Activated B cell treated with CpG ODN at 0.5 μM for 24 hours (primary cell): ENCODE data around the gene IPO11. TPM values are rescaled to one million over a fixed set of nuclear protein-coding genes. Genes with fewer than 3 reads are reported as not detected.
"Not testable (repeated sequence)": the region's sequence is repeated elsewhere in the genome, so short reads cannot be mapped to it uniquely, and the experiment has no call there.

ENCODE experiments used
- ATAC-seq: fragments of 200-7000 bp; cut with Tn5 transposase; one replicate; pipeline ENCODE4 v1.10.0; 2021; ENCODE audit warnings: low read depth, mild to moderate bottlenecking, moderate library complexity
- CTCF ChIA-PET: fragments of 350-600 bp; sonication (Branson Sonifier 250); formaldehyde crosslinking; loops from one replicate; lab custom pipeline; 2021; ENCODE audit warnings: antibody characterized with exemption; lab: Charles Lee
- POLR2A ChIA-PET: fragments of 350-600 bp; sonication (Branson Sonifier 250); formaldehyde crosslinking; loops from one replicate; lab custom pipeline; 2021; ENCODE audit warnings: antibody characterized with exemption; lab: Charles Lee
- DNase-seq: peaks from one replicate; pipeline ENCODE4 v3.0.0; 2022
- H3K27ac Mint-ChIP-seq: one replicate; pipeline ENCODE4 v1.8.0; 2020; ENCODE audit warnings: mixed read lengths
- H3K27me3 Mint-ChIP-seq: one replicate; pipeline ENCODE4 v1.8.0; 2021; ENCODE audit warnings: mixed read lengths
- H3K36me3 Mint-ChIP-seq: one replicate; pipeline ENCODE4 v1.8.0; 2021; ENCODE audit warnings: low read depth, mixed read lengths
- H3K4me1 Mint-ChIP-seq: one replicate; pipeline ENCODE4 v1.8.0; 2021; ENCODE audit warnings: mixed read lengths
- H3K4me3 Mint-ChIP-seq: one replicate; pipeline ENCODE4 v1.8.0; 2020; ENCODE audit warnings: mild to moderate bottlenecking, mixed read lengths
- H3K9me3 Mint-ChIP-seq: one replicate; pipeline ENCODE4 v1.8.0; 2020; ENCODE audit warnings: mixed read lengths
- CTCF ChIP-seq: fragments of 200-600 bp; IDR thresholded peaks from one replicate; pipeline ENCODE4 v1.8.0; 2022; ENCODE audit warnings: antibody characterized with exemption, mild to moderate bottlenecking
- intact Hi-C: fragments of 100-400 bp; cut with micrococcal nuclease; formaldehyde crosslinking; loops from one replicate; pipeline ENCODE4 v1.15.1; 2024
- total RNA-seq: library from RNA; stranded (reverse); gene quantifications from 2 replicates; pipeline ENCODE4 v1.2.3, GENCODE V29; 2022

IPO11 gene
- total RNA-seq, 1 donor from 2014 or later: 32.9 TPM

- ATAC-seq: no peak
- Mint-ChIP-seq H3K4me3 (no peak overlapping the region), H3K27me3 (no peaks in the 10 kb centered on the region), H3K36me3 (no peaks in the 10 kb centered on the region), H3K27ac (no peak overlapping the region), H3K4me1 (no peaks in the 10 kb centered on the region), H3K9me3 (peaks cover 2% of the 10 kb centered on the region)
- no peak for DNase-seq
- intact Hi-C loops: no loop called here
- TF ChIP-seq CTCF: no peak
- CTCF ChIA-PET: no interaction called here
- POLR2A ChIA-PET: no interaction called here
These were observed 248.6 kb downstream of the IPO11 start for GRCh38 chr5:62661126-62661525.

- H3K27ac Mint-ChIP-seq: no peak overlapping the region
- no peaks in the 10 kb centered on the region for H3K4me1 Mint-ChIP-seq
- intact Hi-C loops: no loop called here
- ChIA-PET POLR2A (no interaction called here), CTCF (no interaction called here)
- peaks cover 2% of the 10 kb centered on the region for H3K9me3 Mint-ChIP-seq
- H3K36me3 Mint-ChIP-seq: no peaks in the 10 kb centered on the region
- ATAC-seq (no peak), DNase-seq (no peak)
- no peaks in the 10 kb centered on the region for H3K27me3 Mint-ChIP-seq
- no peak overlapping the region for H3K4me3 Mint-ChIP-seq
- no peak for TF ChIP-seq CTCF
These were observed 250.0 kb downstream of the IPO11 start for GRCh38 chr5:62662521-62662920.

DNA sequence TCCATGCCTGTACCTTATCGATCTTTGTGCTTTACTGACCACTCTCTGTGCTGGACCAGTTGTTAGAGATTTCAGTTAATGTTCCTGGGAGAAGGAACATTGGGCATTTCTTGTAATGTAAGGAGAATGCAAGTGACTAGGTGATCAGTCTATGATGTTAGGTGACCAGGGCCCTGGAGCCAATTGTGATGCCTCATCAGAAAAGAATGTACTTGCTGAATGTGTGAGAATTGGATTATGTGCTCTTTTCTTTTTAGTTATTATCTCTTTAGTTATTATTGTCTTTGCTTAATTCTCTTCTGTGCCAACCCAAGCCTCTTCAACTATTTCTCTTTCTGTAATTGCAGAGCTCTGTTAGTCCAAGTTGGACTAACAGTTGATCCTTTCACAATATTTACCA, 258.9 kb downstream of the IPO11 start:
- DNase-seq (no peak), ATAC-seq (no peak)
- Mint-ChIP-seq H3K4me1 (no peaks in the 10 kb centered on the region), H3K27ac (no peak overlapping the region), H3K4me3 (no peak overlapping the region), H3K27me3 (no peaks in the 10 kb centered on the region), H3K9me3 (peaks cover 5% of the 10 kb centered on the region), H3K36me3 (no peaks in the 10 kb centered on the region)
- ChIA-PET POLR2A (no interaction called here), CTCF (no interaction called here)
- intact Hi-C loops: no loop called here
- TF ChIP-seq CTCF: no peak

DNA sequence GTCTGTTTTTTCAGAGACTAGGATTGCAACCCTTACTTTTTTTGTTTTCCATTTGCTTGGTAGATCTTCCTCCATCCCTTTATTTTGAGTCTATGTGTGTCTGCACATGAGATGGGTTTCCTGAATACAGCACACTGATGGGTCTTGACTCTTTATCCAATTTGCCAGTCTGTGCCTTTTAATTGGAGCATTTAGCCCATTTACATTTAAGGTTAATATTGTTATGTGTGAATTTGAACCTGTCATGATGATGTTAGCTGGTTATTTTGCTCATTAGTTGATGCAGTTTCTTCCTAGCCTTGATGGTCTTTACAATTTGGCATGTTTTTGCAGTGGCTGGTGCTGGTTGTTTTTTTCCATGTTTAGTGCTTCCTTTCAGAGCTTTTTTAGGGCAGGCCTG, 264.0 kb downstream of the IPO11 start:
- CTCF ChIA-PET, ATAC-seq, H3K4me3 Mint-ChIP-seq, H3K27ac Mint-ChIP-seq, H3K36me3 Mint-ChIP-seq, intact Hi-C loops, POLR2A ChIA-PET, H3K9me3 Mint-ChIP-seq, H3K4me1 Mint-ChIP-seq, DNase-seq, H3K27me3 Mint-ChIP-seq: not testable (repeated sequence)

Other genes starting within 250 kb of the IPO11 start
- 42.6 and 45.9 TPM in 2 replicates for gene KIF2A, start 106.6 kb upstream of the IPO11 start, total RNA-seq
- 28.2 and 28.7 TPM in 2 replicates for gene DIMT1, start 8.9 kb upstream of the IPO11 start, total RNA-seq
- gene LRRC70, start 166.1 kb downstream of the IPO11 start, total RNA-seq: 0.84 and 1.2 TPM in 2 replicates